SK-N-SH (cell line): ENCODE measurements around the gene GLDC. TPM values are rescaled to one million over a fixed set of nuclear protein-coding genes. Genes with fewer than 3 reads are reported as not detected.

Experiments
- CTCF ChIA-PET: fragments of 300-600, 350-600 bp; formaldehyde crosslinking; extraction: SDS; loops from one replicate; lab custom pipeline; 2021; lab: Yijun Ruan, JAX
- POLR2A ChIA-PET: fragments of 350-600 bp; sonication (Branson Sonifier 250); formaldehyde crosslinking; extraction: SDS; loops from one replicate; lab custom pipeline; 2020; ENCODE audit warnings: antibody characterized with exemption, inconsistent platforms; lab: Yijun Ruan, JAX
- DNase-seq: peaks from one replicate; pipeline ENCODE4 v3.0.0; 2012
- H2AFZ ChIP-seq: fragments of 200-600 bp; sonication (generic); 2 replicates; pipeline ENCODE4 v1.8.1; 2016; ENCODE audit warnings: antibody characterized with exemption, mild to moderate bottlenecking, low read depth
- H3F3A ChIP-seq: fragments of 200-600 bp; sonication (generic); replicated peaks from 2 replicates; pipeline ENCODE3; 2016; ENCODE audit warnings: antibody characterized with exemption, mild to moderate bottlenecking; ENCODE audit not compliant: insufficient read depth
- H3K27ac ChIP-seq, 2 experiments: fragments of 200-500 bp in 1 of 2; fragments of 200-600 bp in 1 of 2; sonication (Bioruptor generic) in 1 of 2; sonication (generic), shearing (Covaris generic) in 1 of 2; 2 replicates each; pipeline versions ENCODE4 v1.5.1 to v1.6.1; 2014 to 2016; ENCODE audit warnings: low read depth in 2 of 2, inconsistent platforms in 1 of 2, low read length in 1 of 2, mild to moderate bottlenecking in 1 of 2, mixed read lengths in 1 of 2
- H3K27me3 ChIP-seq: fragments of 200-600 bp; sonication (generic), shearing (Covaris generic); 2 replicates; pipeline ENCODE4 v1.6.1; 2016; ENCODE audit warnings: mixed run types; ENCODE audit not compliant: insufficient read depth
- H3K36me3 ChIP-seq, 2 experiments: fragments of 200-500 bp in 1 of 2; fragments of 200-600 bp in 1 of 2; sonication (Bioruptor generic) in 1 of 2; sonication (generic) in 1 of 2; replicated peaks in 1 of 2; 2 replicates each; pipeline versions ENCODE3 to v1.5.1; 2014 to 2016; ENCODE audit warnings: low read length in 1 of 2, mild to moderate bottlenecking in 1 of 2; ENCODE audit not compliant: insufficient read depth in 2 of 2, control insufficient read depth in 1 of 2
- H3K4me1 ChIP-seq, 2 experiments: fragments of 200-500 bp in 1 of 2; fragments of 200-600 bp in 1 of 2; sonication (Bioruptor generic) in 1 of 2; sonication (generic), shearing (Covaris generic) in 1 of 2; 2 replicates each; pipeline versions ENCODE4 v1.5.1 to v1.6.1; 2014 to 2016; ENCODE audit warnings: low read depth in 1 of 2, low read length in 1 of 2, mixed run types in 1 of 2; ENCODE audit not compliant: insufficient read depth in 2 of 2, control insufficient read depth in 1 of 2
- H3K4me2 ChIP-seq: fragments of 200-600 bp; sonication (generic), shearing (Covaris generic); 2 replicates; pipeline ENCODE4 v1.6.1; 2017; ENCODE audit warnings: mixed run types
- H3K4me3 ChIP-seq, 2 experiments: fragments of 200-500 bp in 1 of 2; fragments of 200-600 bp in 1 of 2; sonication (Bioruptor generic) in 1 of 2; sonication (generic), shearing (Covaris generic) in 1 of 2; 2 replicates each; pipeline versions ENCODE4 v1.5.1 to v1.8.1; 2014 to 2016; ENCODE audit warnings: low read depth in 2 of 2, inconsistent platforms in 1 of 2, low read length in 1 of 2, mild to moderate bottlenecking in 1 of 2, mixed read lengths in 1 of 2, moderate library complexity in 1 of 2
- H3K79me2 ChIP-seq: fragments of 200-600 bp; sonication (generic); 2 replicates; pipeline ENCODE4 v1.8.1; 2017; ENCODE audit warnings: mild to moderate bottlenecking; ENCODE audit not compliant: insufficient read depth
- H3K9ac ChIP-seq: fragments of 200-600 bp; sonication (generic); 2 replicates; pipeline ENCODE4 v1.6.1; 2017; ENCODE audit warnings: mixed run types
- H3K9me2 ChIP-seq: fragments of 200-600 bp; sonication (generic); 2 replicates; pipeline ENCODE4 v1.6.1; 2017; ENCODE audit warnings: mixed run types
- H3K9me3 ChIP-seq: fragments of 200-600 bp; sonication (generic); 2 replicates; pipeline ENCODE4 v1.6.1; 2017; ENCODE audit warnings: mixed run types, mild to moderate bottlenecking, moderate library complexity
- H4K20me1 ChIP-seq: fragments of 200-600 bp; sonication (generic); 2 replicates; pipeline ENCODE4 v1.6.1; 2017; ENCODE audit warnings: mild to moderate bottlenecking, mixed run types; ENCODE audit not compliant: insufficient read depth
- ELF1 ChIP-seq: IDR thresholded peaks from 2 replicates; pipeline ENCODE4 v1.4.0; 2012
- EP300 ChIP-seq, 2 experiments: IDR thresholded peaks; 2 replicates each; pipeline versions ENCODE4 v1.4.0 to v1.6.1; 2012; ENCODE audit warnings: borderline replicate concordance in 1 of 2, low read depth in 1 of 2, low read length in 1 of 2
- EZH2phosphoT487 ChIP-seq: fragments of 200-600 bp; sonication (generic); IDR thresholded peaks from 2 replicates; pipeline ENCODE4 v1.6.1; 2017; ENCODE audit warnings: low read depth, mixed run types, mild to moderate bottlenecking, antibody characterized with exemption, moderate library complexity, borderline replicate concordance
- FOXM1 ChIP-seq: IDR thresholded peaks from 2 replicates; pipeline ENCODE4 v1.4.0; 2012; ENCODE audit warnings: low read depth, mild to moderate bottlenecking
- IRF3 ChIP-seq: fragments of 150-350 bp; IDR thresholded peaks from 2 replicates; pipeline ENCODE4 v1.6.1; 2016; ENCODE audit warnings: mild to moderate bottlenecking, low read depth, low read length
- MAX ChIP-seq: IDR thresholded peaks from 2 replicates; pipeline ENCODE4 v1.4.0; 2012; ENCODE audit warnings: low read depth
- NFIC ChIP-seq: IDR thresholded peaks from 2 replicates; pipeline ENCODE4 v1.4.0; 2012; ENCODE audit warnings: borderline replicate concordance
- NRF1 ChIP-seq: IDR thresholded peaks from 2 replicates; pipeline ENCODE4 v1.6.1; 2012; ENCODE audit warnings: low read depth, mild to moderate bottlenecking, low read length
- POLR2AphosphoS5 ChIP-seq: IDR thresholded peaks from 2 replicates; pipeline ENCODE4 v1.6.1; 2012; ENCODE audit warnings: low read depth, low read length
- RCOR1 ChIP-seq: fragments of 150-350 bp; IDR thresholded peaks from 2 replicates; pipeline ENCODE4 v1.6.1; 2017; ENCODE audit warnings: antibody characterized with exemption, low read length
- REST ChIP-seq: IDR thresholded peaks from 2 replicates; pipeline ENCODE4 v1.6.1; 2012; ENCODE audit warnings: mild to moderate bottlenecking, low read depth, low read length, moderate library complexity
- RFX5 ChIP-seq: IDR thresholded peaks from 2 replicates; pipeline ENCODE4 v1.6.1; 2012; ENCODE audit warnings: mild to moderate bottlenecking, improper control_type of control experiment, low read length
- RXRA ChIP-seq: IDR thresholded peaks from 2 replicates; pipeline ENCODE4 v1.4.0; 2012; ENCODE audit warnings: low read depth, mild to moderate bottlenecking, borderline replicate concordance
- TCF12 ChIP-seq: IDR thresholded peaks from 2 replicates; pipeline ENCODE4 v1.4.0; 2012
- TEAD4 ChIP-seq: IDR thresholded peaks from 2 replicates; pipeline ENCODE4 v1.4.0; 2012; ENCODE audit warnings: mild to moderate bottlenecking, borderline replicate concordance; ENCODE audit not compliant: insufficient read depth
- YY1 ChIP-seq: IDR thresholded peaks from 2 replicates; pipeline ENCODE4 v1.4.0; 2012; ENCODE audit warnings: low read depth, mild to moderate bottlenecking
- ZBTB33 ChIP-seq: IDR thresholded peaks from 2 replicates; pipeline ENCODE4 v1.4.0; 2012; ENCODE audit warnings: low read depth, borderline replicate concordance
- WGBS: methylation state at CpG from one replicate; pipeline ENCODE4 v1.1.6; 2017; ENCODE audit warnings: low lambda C conversion rate; 5-methylcytosine and 5-hydroxymethylcytosine counted together
- polyA plus RNA-seq, 3 experiments: library from polyadenylated mRNA; depleted of rRNA; stranded (reverse); fragments of >200 nt; gene quantifications; 2 replicates each; pipeline ENCODE4 v1.2.3, GENCODE V29; 2012

Gene GLDC
- polyA plus RNA-seq, 1 of the 3 experiments (the other 2 are of a cell fraction): 4.1 TPM

- Histone ChIP-seq H3F3A (no peaks in the 10 kb centered on the region), H3K9me2 (no peaks in the 10 kb centered on the region), H3K9me3 (no peaks in the 10 kb centered on the region), H3K36me3 (no peaks in the 10 kb centered on the region)
- POLR2A ChIA-PET: interaction anchor here (1.1 kb wide), 1 partner anchor 8 kb away, joined by 3 read pairs; no protein-coding TSS in a partner anchor
- TF ChIP-seq YY1: no peak
- TF ChIP-seq EZH2phosphoT487: no peak
- TF ChIP-seq POLR2AphosphoS5: no peak
- no peak for TF ChIP-seq NFIC
- no peak for TF ChIP-seq IRF3
- TF ChIP-seq, all 33 proteins: peak for 0
- no peak overlapping the region for H3K4me2 ChIP-seq
- H3K9ac ChIP-seq: no peak overlapping the region
- no peaks in the 10 kb centered on the region for H3K79me2 ChIP-seq
- no peaks in the 10 kb centered on the region for H3K4me1 ChIP-seq
- WGBS: 88% methylated on average over 1 of the region's 1 CpG
- H3K27me3 ChIP-seq: no peaks in the 10 kb centered on the region
- H3K4me3 ChIP-seq: no peak overlapping the region
- H3K27ac ChIP-seq: no peak overlapping the region
- no peak for DNase-seq
- H4K20me1 ChIP-seq: no peaks in the 10 kb centered on the region
- CTCF ChIA-PET: interaction anchor here (1.0 to 5.3 kb wide), 3 partner anchors 9 to 323 kb away, joined by 3 to 21 read pairs (median 3); no protein-coding TSS in a partner anchor
- no peak overlapping the region for H2AFZ ChIP-seq
Measured at GRCh38 chr9:6673326-6674025, 27.9 kb upstream of the GLDC start.

GRCh38 chr9:6672118-6672517 is 26.6 kb upstream of the GLDC start:
- Histone ChIP-seq H3K79me2 (no peaks in the 10 kb centered on the region), H4K20me1 (no peaks in the 10 kb centered on the region), H3K27ac (no peak overlapping the region), H3K9me2 (no peaks in the 10 kb centered on the region), H3F3A (no peaks in the 10 kb centered on the region), H3K4me3 (no peak overlapping the region), H3K36me3 (no peaks in the 10 kb centered on the region), H3K4me2 (no peak overlapping the region), H3K9me3 (no peaks in the 10 kb centered on the region), H3K9ac (no peak overlapping the region), H2AFZ (no peak overlapping the region), H3K4me1 (no peaks in the 10 kb centered on the region), H3K27me3 (no peaks in the 10 kb centered on the region)
- CTCF ChIA-PET: interaction anchor here (5.3 kb wide), 1 partner anchor 87 kb away, joined by 21 read pairs; no protein-coding TSS in a partner anchor
- 63% methylated on average over 3 of the region's 3 CpGs for WGBS
- POLR2A ChIA-PET: no interaction called here
- no peak for DNase-seq
- TF ChIP-seq TCF12 (no peak), ELF1 (no peak), TEAD4 (no peak), RXRA (no peak), RCOR1 (no peak), FOXM1 (no peak), EZH2phosphoT487 (no peak), POLR2AphosphoS5 (no peak), REST (no peak), NRF1 (no peak), RFX5 (no peak), MAX (no peak), ZBTB33 (no peak), EP300 (IDR thresholded peaks at IDR 0.05; ENCODE audit: borderline replicate concordance in 1 of 2, low read depth in 1 of 2, low read length in 1 of 2) (no peak)
